Measurements from ENCODE around the gene PRRC2A.

The PRRC2A gene

DNA sequence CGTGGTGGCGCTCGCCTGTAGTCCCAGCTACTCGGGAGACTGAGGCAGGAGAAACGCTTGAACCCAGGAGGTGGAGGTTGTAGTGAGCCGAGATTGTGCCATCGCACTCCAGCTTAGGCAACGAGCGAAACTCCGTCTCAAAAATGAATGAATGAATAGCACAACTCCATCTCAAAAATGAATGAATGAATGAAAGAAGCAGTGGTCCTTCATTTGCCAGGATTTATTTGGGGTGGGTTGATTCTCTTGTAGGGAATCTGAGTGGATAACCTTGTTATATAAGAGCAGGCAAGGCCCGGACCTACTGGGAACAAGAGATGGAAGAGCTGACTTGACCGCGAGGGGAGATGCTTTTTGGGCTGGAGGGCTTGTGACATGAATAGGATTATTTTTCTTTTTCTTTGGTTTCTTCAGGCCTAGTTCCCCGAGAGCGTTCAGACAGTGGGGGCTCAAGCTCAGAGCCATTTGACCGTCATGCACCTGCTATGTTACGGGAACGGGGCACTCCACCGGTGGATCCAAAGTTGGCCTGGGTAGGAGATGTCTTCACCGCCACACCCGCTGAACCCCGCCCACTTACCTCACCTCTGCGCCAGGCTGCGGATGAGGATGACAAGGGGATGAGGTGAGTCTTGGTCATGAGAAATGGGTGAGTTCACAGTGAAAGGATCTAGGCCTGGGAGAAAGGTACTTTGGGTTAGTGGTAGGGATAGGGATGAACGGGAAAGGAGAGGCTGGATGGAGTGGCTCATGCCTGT, 9.8 kb downstream of the PRRC2A start:
- no peaks in the 10 kb centered on the region for H3K79me1 ChIP-seq (ENCODE audit: low read length)
- no peak overlapping the region for H2AK5ac ChIP-seq (ENCODE audit: low read length)
- H3K27me3 ChIP-seq (ENCODE audit: insufficient read depth, low read length), result no peaks in the 10 kb centered on the region
- no peaks in the 10 kb centered on the region for H3K4me1 ChIP-seq (ENCODE audit: control insufficient read depth in 1 of 2, insufficient read depth in 2 of 2, low read length in 2 of 2)
- H3K23ac ChIP-seq (ENCODE audit: low read length), result no peak overlapping the region
- H3K18ac ChIP-seq (ENCODE audit: low read length), result no peak overlapping the region
- no peak overlapping the region for H4K8ac ChIP-seq (ENCODE audit: low read depth, low read length)
- H3K4me3 ChIP-seq (ENCODE audit: low read depth, low read length), result no peak overlapping the region
- H3K9me3 ChIP-seq (ENCODE audit: insufficient read depth, low read depth, low read length), result no peaks in the 10 kb centered on the region
- no peak overlapping the region for H4K91ac ChIP-seq (ENCODE audit: low read depth, low read length)
- H4K12ac ChIP-seq (ENCODE audit: low read depth, low read length), result no peak overlapping the region
- H3K4ac ChIP-seq (ENCODE audit: low read depth, low read length), result no peak overlapping the region
- no CpG with 5 or more reads among the region's 25 CpGs for WGBS (ENCODE audit: extremely low coverage, insufficient coverage, insufficient read length)
- peaks cover 93 to 98% of the 10 kb centered on the region in 2 experiments for H3K36me3 ChIP-seq (ENCODE audit: control insufficient read depth in 1 of 2, insufficient read depth in 2 of 2, low read length in 2 of 2)
- H3K27ac ChIP-seq (ENCODE audit: low read depth, low read length), result no peak overlapping the region
- no peak overlapping the region for H2BK120ac ChIP-seq (ENCODE audit: insufficient read depth, low read length, poor library complexity)
- H3K79me2 ChIP-seq (ENCODE audit: control insufficient read depth, insufficient read depth, low read length, poor library complexity), result no peaks in the 10 kb centered on the region
- no peak overlapping the region for H3K4me2 ChIP-seq (ENCODE audit: low read length)
- no peak overlapping the region for H2BK12ac ChIP-seq (ENCODE audit: low read length)
- H3K9ac ChIP-seq (ENCODE audit: low read length), result no peak overlapping the region
- no peak overlapping the region for H2BK5ac ChIP-seq (ENCODE audit: low read depth, low read length, poor library complexity)
- H3K14ac ChIP-seq (ENCODE audit: low read length), result no peak overlapping the region
- no peak for DNase-seq
- no peak overlapping the region for H2AFZ ChIP-seq (ENCODE audit: insufficient read depth, low read length, poor library complexity)

DNA sequence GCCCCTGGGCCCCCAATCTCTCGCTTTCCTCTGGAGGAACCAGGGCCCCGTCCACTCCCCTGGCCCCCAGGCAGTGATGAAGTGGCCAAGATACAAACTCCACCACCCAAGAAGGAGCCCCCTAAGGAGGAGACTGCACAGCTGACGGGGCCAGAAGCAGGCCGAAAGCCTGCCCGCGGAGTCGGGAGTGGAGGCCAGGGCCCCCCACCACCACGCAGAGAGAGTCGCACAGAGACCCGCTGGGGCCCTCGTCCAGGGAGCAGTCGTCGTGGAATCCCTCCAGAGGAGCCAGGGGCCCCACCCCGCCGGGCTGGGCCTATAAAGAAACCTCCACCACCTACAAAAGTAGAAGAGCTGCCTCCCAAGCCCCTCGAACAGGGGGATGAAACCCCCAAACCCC, 10.7 kb downstream of the PRRC2A start:
- no peak overlapping the region for H3K27ac ChIP-seq (ENCODE audit: low read depth, low read length)
- H3K4me3 ChIP-seq (ENCODE audit: low read depth, low read length), result no peak overlapping the region
- no peak overlapping the region for H2BK5ac ChIP-seq (ENCODE audit: low read depth, low read length, poor library complexity)
- no peaks in the 10 kb centered on the region for H3K79me2 ChIP-seq (ENCODE audit: control insufficient read depth, insufficient read depth, low read length, poor library complexity)
- H3K36me3 ChIP-seq (ENCODE audit: control insufficient read depth in 1 of 2, insufficient read depth in 2 of 2, low read length in 2 of 2), result peaks cover 92 to 98% of the 10 kb centered on the region in 2 experiments
- H3K27me3 ChIP-seq (ENCODE audit: insufficient read depth, low read length), result no peaks in the 10 kb centered on the region
- no CpG with 5 or more reads among the region's 16 CpGs for WGBS (ENCODE audit: extremely low coverage, insufficient coverage, insufficient read length)
- no peak overlapping the region for H4K91ac ChIP-seq (ENCODE audit: low read depth, low read length)
- no peak overlapping the region for H4K8ac ChIP-seq (ENCODE audit: low read depth, low read length)
- no peak for DNase-seq
- no peaks in the 10 kb centered on the region for H3K4me1 ChIP-seq (ENCODE audit: control insufficient read depth in 1 of 2, insufficient read depth in 2 of 2, low read length in 2 of 2)
- no peak overlapping the region for H3K9ac ChIP-seq (ENCODE audit: low read length)
- H2BK120ac ChIP-seq (ENCODE audit: insufficient read depth, low read length, poor library complexity), result no peak overlapping the region
- H4K12ac ChIP-seq (ENCODE audit: low read depth, low read length), result no peak overlapping the region
- no peak overlapping the region for H3K23ac ChIP-seq (ENCODE audit: low read length)
- no peak overlapping the region for H2AFZ ChIP-seq (ENCODE audit: insufficient read depth, low read length, poor library complexity)
- no peaks in the 10 kb centered on the region for H3K9me3 ChIP-seq (ENCODE audit: insufficient read depth, low read depth, low read length)
- H3K4ac ChIP-seq (ENCODE audit: low read depth, low read length), result no peak overlapping the region
- H3K18ac ChIP-seq (ENCODE audit: low read length), result no peak overlapping the region
- no peak overlapping the region for H3K4me2 ChIP-seq (ENCODE audit: low read length)
- H2BK12ac ChIP-seq (ENCODE audit: low read length), result no peak overlapping the region
- H3K79me1 ChIP-seq (ENCODE audit: low read length), result no peaks in the 10 kb centered on the region
- no peak overlapping the region for H2AK5ac ChIP-seq (ENCODE audit: low read length)
- H3K14ac ChIP-seq (ENCODE audit: low read length), result no peak overlapping the region

DNA sequence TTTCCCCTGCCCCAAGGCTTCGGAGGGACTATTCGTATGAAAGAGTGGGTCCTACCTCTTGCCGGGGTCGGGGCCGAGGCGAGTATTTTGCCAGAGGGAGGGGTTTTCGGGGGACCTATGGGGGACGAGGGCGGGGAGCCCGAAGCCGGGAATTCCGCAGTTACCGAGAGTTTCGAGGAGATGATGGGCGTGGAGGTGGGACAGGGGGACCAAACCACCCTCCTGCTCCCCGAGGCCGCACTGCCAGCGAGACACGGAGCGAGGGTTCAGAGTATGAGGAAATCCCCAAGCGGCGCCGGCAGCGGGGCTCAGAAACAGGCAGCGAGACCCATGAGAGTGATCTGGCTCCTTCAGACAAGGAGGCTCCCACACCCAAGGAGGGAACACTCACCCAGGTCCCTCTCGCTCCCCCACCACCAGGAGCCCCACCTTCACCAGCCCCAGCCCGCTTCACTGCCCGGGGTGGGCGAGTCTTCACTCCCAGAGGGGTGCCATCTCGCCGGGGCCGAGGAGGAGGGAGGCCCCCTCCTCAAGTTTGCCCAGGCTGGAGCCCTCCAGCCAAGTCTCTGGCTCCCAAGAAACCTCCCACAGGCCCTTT, 11.3 kb downstream of the PRRC2A start:
- DNase-seq, result no peak
- Histone ChIP-seq H3K79me2 (ENCODE audit: control insufficient read depth, insufficient read depth, low read length, poor library complexity) (no peaks in the 10 kb centered on the region), H3K4me1 (ENCODE audit: control insufficient read depth in 1 of 2, insufficient read depth in 2 of 2, low read length in 2 of 2) (no peaks in the 10 kb centered on the region), H3K4ac (ENCODE audit: low read depth, low read length) (no peak overlapping the region), H3K14ac (ENCODE audit: low read length) (no peak overlapping the region), H4K12ac (ENCODE audit: low read depth, low read length) (no peak overlapping the region), H3K18ac (ENCODE audit: low read length) (no peak overlapping the region), H4K8ac (ENCODE audit: low read depth, low read length) (no peak overlapping the region), H2AFZ (ENCODE audit: insufficient read depth, low read length, poor library complexity) (no peak overlapping the region), H3K9me3 (ENCODE audit: insufficient read depth, low read depth, low read length) (no peaks in the 10 kb centered on the region), H2AK5ac (ENCODE audit: low read length) (no peak overlapping the region), H2BK120ac (ENCODE audit: insufficient read depth, low read length, poor library complexity) (no peak overlapping the region), H3K4me2 (ENCODE audit: low read length) (no peak overlapping the region), H3K23ac (ENCODE audit: low read length) (no peak overlapping the region), H3K4me3 (ENCODE audit: low read depth, low read length) (no peak overlapping the region), H3K27ac (ENCODE audit: low read depth, low read length) (no peak overlapping the region), H3K27me3 (ENCODE audit: insufficient read depth, low read length) (no peaks in the 10 kb centered on the region), H2BK12ac (ENCODE audit: low read length) (no peak overlapping the region), H3K79me1 (ENCODE audit: low read length) (no peaks in the 10 kb centered on the region), H2BK5ac (ENCODE audit: low read depth, low read length, poor library complexity) (no peak overlapping the region), H3K36me3 (ENCODE audit: control insufficient read depth in 1 of 2, insufficient read depth in 2 of 2, low read length in 2 of 2) (peaks cover 93 to 98% of the 10 kb centered on the region in 2 experiments), H3K9ac (ENCODE audit: low read length) (no peak overlapping the region), H4K91ac (ENCODE audit: low read depth, low read length) (no peak overlapping the region)
- whole genome bisulfite sequencing (ENCODE audit: extremely low coverage, insufficient coverage, insufficient read length), result no CpG with 5 or more reads among the region's 32 CpGs

DNA sequence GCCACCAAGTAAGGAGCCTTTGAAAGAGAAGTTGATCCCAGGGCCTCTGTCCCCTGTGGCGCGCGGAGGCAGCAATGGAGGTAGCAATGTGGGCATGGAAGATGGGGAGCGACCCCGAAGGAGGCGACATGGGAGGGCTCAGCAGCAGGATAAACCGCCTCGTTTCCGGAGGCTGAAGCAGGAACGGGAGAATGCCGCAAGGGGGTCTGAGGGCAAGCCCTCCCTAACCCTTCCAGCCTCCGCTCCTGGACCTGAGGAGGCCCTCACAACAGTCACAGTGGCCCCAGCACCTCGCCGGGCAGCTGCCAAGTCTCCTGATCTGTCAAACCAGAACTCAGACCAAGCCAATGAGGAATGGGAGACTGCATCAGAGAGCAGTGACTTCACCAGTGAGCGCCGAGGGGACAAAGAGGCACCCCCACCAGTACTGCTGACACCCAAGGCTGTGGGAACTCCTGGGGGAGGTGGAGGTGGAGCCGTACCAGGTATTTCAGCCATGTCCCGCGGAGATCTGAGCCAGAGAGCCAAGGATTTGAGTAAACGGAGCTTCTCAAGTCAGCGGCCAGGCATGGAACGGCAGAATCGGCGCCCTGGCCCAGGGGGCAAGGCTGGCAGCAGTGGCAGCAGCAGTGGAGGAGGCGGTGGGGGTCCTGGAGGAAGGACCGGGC, 11.9 kb downstream of the PRRC2A start:
- H3K27ac ChIP-seq (ENCODE audit: low read depth, low read length), result no peak overlapping the region
- no peaks in the 10 kb centered on the region for H3K79me1 ChIP-seq (ENCODE audit: low read length)
- no peaks in the 10 kb centered on the region for H3K9me3 ChIP-seq (ENCODE audit: insufficient read depth, low read depth, low read length)
- WGBS (ENCODE audit: extremely low coverage, insufficient coverage, insufficient read length), result no CpG with 5 or more reads among the region's 26 CpGs
- H2AFZ ChIP-seq (ENCODE audit: insufficient read depth, low read length, poor library complexity), result no peak overlapping the region
- H4K8ac ChIP-seq (ENCODE audit: low read depth, low read length), result no peak overlapping the region
- no peak overlapping the region for H3K23ac ChIP-seq (ENCODE audit: low read length)
- H3K36me3 ChIP-seq (ENCODE audit: control insufficient read depth in 1 of 2, insufficient read depth in 2 of 2, low read length in 2 of 2), result peaks cover 95 to 98% of the 10 kb centered on the region in 2 experiments
- H3K79me2 ChIP-seq (ENCODE audit: control insufficient read depth, insufficient read depth, low read length, poor library complexity), result no peaks in the 10 kb centered on the region
- H3K14ac ChIP-seq (ENCODE audit: low read length), result no peak overlapping the region
- no peak overlapping the region for H3K9ac ChIP-seq (ENCODE audit: low read length)
- no peak overlapping the region for H2AK5ac ChIP-seq (ENCODE audit: low read length)
- no peak overlapping the region for H3K4me3 ChIP-seq (ENCODE audit: low read depth, low read length)
- H3K27me3 ChIP-seq (ENCODE audit: insufficient read depth, low read length), result no peaks in the 10 kb centered on the region
- no peak overlapping the region for H2BK5ac ChIP-seq (ENCODE audit: low read depth, low read length, poor library complexity)
- no peak overlapping the region for H2BK120ac ChIP-seq (ENCODE audit: insufficient read depth, low read length, poor library complexity)
- DNase-seq, result no peak
- peak overlapping the region; percentile 10 for H4K12ac ChIP-seq (ENCODE audit: low read depth, low read length)
- no peak overlapping the region for H3K4me2 ChIP-seq (ENCODE audit: low read length)
- H3K4ac ChIP-seq (ENCODE audit: low read depth, low read length), result no peak overlapping the region
- no peak overlapping the region for H4K91ac ChIP-seq (ENCODE audit: low read depth, low read length)
- no peak overlapping the region for H3K18ac ChIP-seq (ENCODE audit: low read length)
- no peak overlapping the region for H2BK12ac ChIP-seq (ENCODE audit: low read length)
- no peaks in the 10 kb centered on the region for H3K4me1 ChIP-seq (ENCODE audit: control insufficient read depth in 1 of 2, insufficient read depth in 2 of 2, low read length in 2 of 2)

Measured in trophoblast cell (in vitro differentiated cells and primary cell).